Astrocyte (in vitro differentiated cells and primary cell): ENCODE measurements around the gene CTIF.

Experiments
- CTCF ChIP-seq: IDR thresholded peaks from 2 replicates; pipeline ENCODE4 v1.5.1; 2011; ENCODE audit warnings: low read depth, mild to moderate bottlenecking, inconsistent platforms, low read length, moderate library complexity; ENCODE audit not compliant: insufficient read depth
- EZH2 ChIP-seq: IDR thresholded peaks from 2 replicates; pipeline ENCODE4 v1.6.1; 2012; ENCODE audit warnings: mild to moderate bottlenecking, low read length, inconsistent platforms; ENCODE audit not compliant: insufficient read depth

GRCh38 chr18:48892146-48892855 lies 353.5 kb downstream of the CTIF start:
- TF ChIP-seq CTCF = no peak
- TF ChIP-seq EZH2 = no peak
